Bronchial epithelial cell (primary cell): ENCODE data around the gene TSSK1B. TPM values are rescaled to one million over a fixed set of nuclear protein-coding genes. Genes with fewer than 3 reads are reported as not detected.
A peak's percentile ranks its signal among the peaks of the same experiment; 100 is the strongest.

Source experiments
- DNase-seq: peaks from one replicate; pipeline ENCODE4 v3.0.0-alpha.2; 2010; ENCODE audit warnings: low read depth
- FAIRE-seq: peaks from 2 replicates; lab custom pipeline; 2011; peaks lifted over from hg19 to GRCh38; lab: Jason Lieb, UNC
- H3K27me3 ChIP-seq: 2 replicates; pipeline ENCODE4 v1.5.1; 2011; ENCODE audit warnings: low read length; ENCODE audit not compliant: control insufficient read depth, insufficient read depth
- H3K36me3 ChIP-seq: 2 replicates; pipeline ENCODE4 v1.5.1; 2011; ENCODE audit warnings: low read length; ENCODE audit not compliant: control insufficient read depth, insufficient read depth
- H3K4me3 ChIP-seq: 2 replicates; pipeline ENCODE4 v1.5.1; 2011; ENCODE audit warnings: mild to moderate bottlenecking, low read depth, low read length, control low read depth
- CTCF ChIP-seq: IDR thresholded peaks from 2 replicates; pipeline ENCODE4 v1.5.1; 2011; ENCODE audit warnings: mild to moderate bottlenecking, moderate library complexity, low read length, control low read depth, inconsistent platforms; ENCODE audit not compliant: insufficient read depth, severe bottlenecking
- total RNA-seq: library from RNA; depleted of rRNA; stranded (reverse); fragments of >200 nt; gene quantifications from 2 replicates; pipeline ENCODE4 v1.2.1, GENCODE V29; 2014

Gene TSSK1B
- total RNA-seq, 1 donor from 2014 or later: 0.26 TPM

GRCh38 chr5:113446358-113446927, 11.7 kb upstream of the TSSK1B start:
- Histone ChIP-seq H3K27me3 (no peaks in the 10 kb centered on the region), H3K36me3 (peaks cover 1% of the 10 kb centered on the region), H3K4me3 (no peak overlapping the region)
- TF ChIP-seq CTCF: no peak
- DNase-seq: no peak
- no peak for FAIRE-seq

GRCh38 chr5:113437111-113437510, 2.3 kb upstream of the TSSK1B start:
- Histone ChIP-seq H3K36me3 (peaks cover 4% of the 10 kb centered on the region), H3K4me3 (no peak overlapping the region), H3K27me3 (no peaks in the 10 kb centered on the region)
- DNase-seq (no peak), FAIRE-seq (no peak)
- no peak for TF ChIP-seq CTCF

GRCh38 chr5:113435575-113435974, 786 bp upstream of the TSSK1B start:
- no peak for TF ChIP-seq CTCF
- H3K36me3 ChIP-seq: peaks cover 4% of the 10 kb centered on the region
- DNase-seq: no peak
- H3K27me3 ChIP-seq: no peaks in the 10 kb centered on the region
- H3K4me3 ChIP-seq: no peak overlapping the region
- FAIRE-seq: no peak

- TF ChIP-seq CTCF: no peak
- FAIRE-seq: peak; percentile 93
- H3K27me3 ChIP-seq: no peaks in the 10 kb centered on the region
Measured at GRCh38 chr5:113433862-113434612, 752 bp downstream of the TSSK1B start.

GRCh38 chr5:113433071-113433470, 1.7 kb downstream of the TSSK1B start:
- no peaks in the 10 kb centered on the region for H3K27me3 ChIP-seq
- no peak for DNase-seq
- FAIRE-seq: no peak
- H3K4me3 ChIP-seq: no peak overlapping the region
- no peak for TF ChIP-seq CTCF
- peaks cover 4% of the 10 kb centered on the region for H3K36me3 ChIP-seq

More at GRCh38 chr5:113433862-113434612, 752 bp downstream of the TSSK1B start:
- Histone ChIP-seq H3K36me3 (peaks cover 4% of the 10 kb centered on the region), H3K4me3 (no peak overlapping the region)
- DNase-seq: no peak
